ENCODE results near the gene BTBD9.

The BTBD9 gene

DNA sequence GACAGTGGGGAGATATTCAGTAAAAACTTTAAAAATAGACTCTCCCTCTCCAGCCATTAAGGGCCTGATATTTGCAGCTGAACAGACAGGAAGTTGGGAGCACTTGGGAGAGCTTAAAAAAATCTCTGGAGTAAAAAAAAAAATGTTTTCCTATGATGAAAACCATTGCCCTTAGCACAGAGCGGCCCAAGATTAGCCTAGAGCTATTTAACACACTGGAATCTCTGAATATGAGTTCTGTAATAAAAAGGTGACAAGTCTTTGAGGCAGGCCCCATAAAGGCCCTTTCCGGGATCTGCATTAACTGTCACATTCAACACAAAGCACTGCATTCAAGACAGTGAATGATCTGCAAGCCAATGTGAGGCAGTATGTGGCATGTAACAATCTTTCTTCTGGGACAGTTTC, 426.5 kb downstream of the BTBD9 start:
- DNase-seq (ENCODE audit: low read depth) = no peak
- TF ChIP-seq CTCF (conservative IDR thresholded peaks at IDR 0.05; ENCODE audit: low read depth, low read length) = no peak
- no peak overlapping the region for H3K4me3 ChIP-seq (ENCODE audit: low read length)

GRCh38 chr6:38212579-38212978, 427.1 kb downstream of the BTBD9 start:
- H3K4me3 ChIP-seq (ENCODE audit: low read length) = no peak overlapping the region
- DNase-seq (ENCODE audit: low read depth) = peak; percentile 73
- TF ChIP-seq CTCF (conservative IDR thresholded peaks at IDR 0.05; ENCODE audit: low read depth, low read length) = no peak

DNA sequence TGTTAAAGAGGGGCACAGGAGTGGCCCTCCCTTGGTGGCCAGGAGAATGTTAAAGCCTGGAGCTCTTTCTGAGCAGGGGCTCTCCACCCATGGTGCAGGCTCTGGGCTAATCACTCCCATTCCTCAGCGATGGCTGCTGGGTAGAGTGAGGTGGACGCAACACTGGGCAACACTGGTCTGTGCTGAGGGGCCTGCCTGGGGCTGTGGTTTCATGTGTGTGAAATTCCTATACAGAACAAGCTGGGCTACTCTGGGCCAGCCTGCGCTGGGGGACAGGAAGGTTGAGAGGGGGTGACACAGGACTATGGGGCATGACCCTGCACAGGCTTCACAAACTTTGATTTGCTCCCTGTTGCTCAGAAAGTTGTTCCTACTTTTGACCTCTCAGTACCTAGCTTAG, 427.6 kb downstream of the BTBD9 start:
- H3K4me3 ChIP-seq (ENCODE audit: low read length) = no peak overlapping the region
- no peak for TF ChIP-seq CTCF (conservative IDR thresholded peaks at IDR 0.05; ENCODE audit: low read depth, low read length)
- no peak for DNase-seq (ENCODE audit: low read depth)

- TF ChIP-seq CTCF (conservative IDR thresholded peaks at IDR 0.05; ENCODE audit: low read depth, low read length) = no peak
- no peak overlapping the region for H3K4me3 ChIP-seq (ENCODE audit: low read length)
- DNase-seq (ENCODE audit: low read depth) = peak; percentile 84
Measured at GRCh38 chr6:38209371-38210260, 430.1 kb downstream of the BTBD9 start.

- TF ChIP-seq CTCF (conservative IDR thresholded peaks at IDR 0.05; ENCODE audit: low read depth, low read length) = no peak
Measured at GRCh38 chr6:38208028-38208427, 431.7 kb downstream of the BTBD9 start.

DNA sequence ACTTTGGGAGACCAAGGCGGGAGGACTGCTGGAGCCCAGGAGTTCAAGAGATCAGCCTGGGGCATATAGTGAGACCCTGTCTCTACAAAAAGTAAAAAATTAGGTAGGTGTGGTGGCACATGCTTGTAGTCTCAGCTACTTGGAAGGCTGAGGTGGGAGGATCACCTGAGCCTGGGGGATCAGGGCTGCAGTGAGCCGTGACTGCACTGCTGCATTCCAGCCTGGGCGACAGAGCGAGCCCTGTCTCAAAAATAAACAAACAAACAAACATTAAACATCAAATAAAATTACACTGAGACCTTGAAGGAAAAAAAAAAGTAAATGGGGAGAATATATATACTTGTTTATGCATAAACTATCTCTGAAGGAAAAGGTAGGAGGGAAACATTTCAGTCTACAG, 432.4 kb downstream of the BTBD9 start:
- DNase-seq (ENCODE audit: low read depth) = no peak

More at GRCh38 chr6:38208028-38208427, 431.7 kb downstream of the BTBD9 start:
- H3K4me3 ChIP-seq (ENCODE audit: low read length) = no peak overlapping the region
- no peak for DNase-seq (ENCODE audit: low read depth)

More for the DNA sequence above, 432.4 kb downstream of the BTBD9 start:
- no peak for TF ChIP-seq CTCF (conservative IDR thresholded peaks at IDR 0.05; ENCODE audit: low read depth, low read length)
- H3K4me3 ChIP-seq (ENCODE audit: low read length) = no peak overlapping the region

Measured in retinal pigment epithelial cell (primary cell).